ENCODE measurements around the gene MAP2K7. TPM values are rescaled to one million over a fixed set of nuclear protein-coding genes. Genes with fewer than 3 reads are reported as not detected.

Gene MAP2K7
- polyA plus RNA-seq, 1 donor (not counting 4 experiments of a cell fraction or from before 2014, with no cell fraction given) = 8.4 TPM

- H2AFZ ChIP-seq (ENCODE audit: control insufficient read depth, low read length) = no peak overlapping the region
- dilution Hi-C loops (cut with MboI; ENCODE audit: extremely low pct_ligation_motif_present, low sequenced_read_pairs) = no loop called here
Measured at GRCh38 chr19:7962644-7963268, 59.1 kb downstream of the MAP2K7 start.

GRCh38 chr19:7963566-7963965 is 59.9 kb downstream of the MAP2K7 start:
- no peak overlapping the region for H3K4me2 ChIP-seq (ENCODE audit: control insufficient read depth, extremely low read depth, insufficient read depth, low read depth, low read length)
- H3K9me3 ChIP-seq (ENCODE audit: control insufficient read depth, low read depth, low read length) = no peaks in the 10 kb centered on the region
- no peaks in the 10 kb centered on the region for H3K27me3 ChIP-seq (ENCODE audit: control insufficient read depth, extremely low read depth, insufficient read depth, low read length)
- no peaks in the 10 kb centered on the region for H3K79me2 ChIP-seq (ENCODE audit: control insufficient read depth, insufficient read depth, low read length)
- no peak overlapping the region for H2AFZ ChIP-seq (ENCODE audit: control insufficient read depth, low read length)
- no peak overlapping the region for H3K9ac ChIP-seq (ENCODE audit: control insufficient read depth, extremely low read depth, insufficient read depth, low read length)
- no peaks in the 10 kb centered on the region for H3K9me1 ChIP-seq (ENCODE audit: control insufficient read depth, extremely low read depth, insufficient read depth, low read length)
- FAIRE-seq (no peak), DNase-seq (ENCODE audit: low read depth, low spot score) (no peak)
- TF ChIP-seq EZH2 (IDR thresholded peaks at IDR 0.05; ENCODE audit: low read length) = no peak
- TF ChIP-seq, protein P1, sequence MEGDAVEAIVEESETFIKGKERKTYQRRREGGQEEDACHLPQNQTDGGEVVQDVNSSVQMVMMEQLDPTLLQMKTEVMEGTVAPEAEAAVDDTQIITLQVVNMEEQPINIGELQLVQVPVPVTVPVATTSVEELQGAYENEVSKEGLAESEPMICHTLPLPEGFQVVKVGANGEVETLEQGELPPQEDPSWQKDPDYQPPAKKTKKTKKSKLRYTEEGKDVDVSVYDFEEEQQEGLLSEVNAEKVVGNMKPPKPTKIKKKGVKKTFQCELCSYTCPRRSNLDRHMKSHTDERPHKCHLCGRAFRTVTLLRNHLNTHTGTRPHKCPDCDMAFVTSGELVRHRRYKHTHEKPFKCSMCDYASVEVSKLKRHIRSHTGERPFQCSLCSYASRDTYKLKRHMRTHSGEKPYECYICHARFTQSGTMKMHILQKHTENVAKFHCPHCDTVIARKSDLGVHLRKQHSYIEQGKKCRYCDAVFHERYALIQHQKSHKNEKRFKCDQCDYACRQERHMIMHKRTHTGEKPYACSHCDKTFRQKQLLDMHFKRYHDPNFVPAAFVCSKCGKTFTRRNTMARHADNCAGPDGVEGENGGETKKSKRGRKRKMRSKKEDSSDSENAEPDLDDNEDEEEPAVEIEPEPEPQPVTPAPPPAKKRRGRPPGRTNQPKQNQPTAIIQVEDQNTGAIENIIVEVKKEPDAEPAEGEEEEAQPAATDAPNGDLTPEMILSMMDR (optimal IDR thresholded peaks at IDR 0.05 in 1 of 3, IDR thresholded peaks at IDR 0.05 in 1 of 3, conservative IDR thresholded peaks at IDR 0.05 in 1 of 3; ENCODE audit: extremely low read depth in 1 of 3, insufficient read depth in 2 of 3, low read length in 3 of 3) = no peak
- peaks cover 20 to 27% of the 10 kb centered on the region in 2 experiments for H3K36me3 ChIP-seq (ENCODE audit: control insufficient read depth in 2 of 2, extremely low read depth in 1 of 2, insufficient read depth in 2 of 2, low read length in 2 of 2)
- no peaks in the 10 kb centered on the region for H3K4me1 ChIP-seq (ENCODE audit: control insufficient read depth, extremely low read depth, insufficient read depth, low read length)
- no peaks in the 10 kb centered on the region for H4K20me1 ChIP-seq (ENCODE audit: control insufficient read depth, extremely low read depth, insufficient read depth, low read length)
- no peak overlapping the region for H3K27ac ChIP-seq (ENCODE audit: control insufficient read depth, insufficient read depth, low read length)
- dilution Hi-C loops (cut with MboI; ENCODE audit: extremely low pct_ligation_motif_present, low sequenced_read_pairs) = no loop called here
- no peak overlapping the region for H3K4me3 ChIP-seq (ENCODE audit: control insufficient read depth in 2 of 3, extremely low read depth in 1 of 3, insufficient read depth in 2 of 3, low read depth in 1 of 3, low read length in 3 of 3)

More at GRCh38 chr19:7962644-7963268, 59.1 kb downstream of the MAP2K7 start:
- H3K4me2 ChIP-seq (ENCODE audit: control insufficient read depth, extremely low read depth, insufficient read depth, low read depth, low read length) = no peak overlapping the region
- TF ChIP-seq, protein P1 (optimal IDR thresholded peaks at IDR 0.05 in 1 of 3, IDR thresholded peaks at IDR 0.05 in 1 of 3, conservative IDR thresholded peaks at IDR 0.05 in 1 of 3; ENCODE audit: extremely low read depth in 1 of 3, insufficient read depth in 2 of 3, low read length in 3 of 3) = no peak
- no peak for TF ChIP-seq EZH2 (IDR thresholded peaks at IDR 0.05; ENCODE audit: low read length)
- DNase-seq (ENCODE audit: low read depth, low spot score) (no peak), FAIRE-seq (no peak)
- no peak overlapping the region for H3K4me3 ChIP-seq (ENCODE audit: control insufficient read depth in 2 of 3, extremely low read depth in 1 of 3, insufficient read depth in 2 of 3, low read depth in 1 of 3, low read length in 3 of 3)
- peaks cover 21 to 22% of the 10 kb centered on the region in 2 experiments for H3K36me3 ChIP-seq (ENCODE audit: control insufficient read depth in 2 of 2, extremely low read depth in 1 of 2, insufficient read depth in 2 of 2, low read length in 2 of 2)
- H3K27ac ChIP-seq (ENCODE audit: control insufficient read depth, insufficient read depth, low read length) = no peak overlapping the region
- no peaks in the 10 kb centered on the region for H3K4me1 ChIP-seq (ENCODE audit: control insufficient read depth, extremely low read depth, insufficient read depth, low read length)
- no peaks in the 10 kb centered on the region for H4K20me1 ChIP-seq (ENCODE audit: control insufficient read depth, extremely low read depth, insufficient read depth, low read length)
- no peaks in the 10 kb centered on the region for H3K79me2 ChIP-seq (ENCODE audit: control insufficient read depth, insufficient read depth, low read length)
- H3K27me3 ChIP-seq (ENCODE audit: control insufficient read depth, extremely low read depth, insufficient read depth, low read length) = no peaks in the 10 kb centered on the region
- H3K9ac ChIP-seq (ENCODE audit: control insufficient read depth, extremely low read depth, insufficient read depth, low read length) = no peak overlapping the region
- H3K9me1 ChIP-seq (ENCODE audit: control insufficient read depth, extremely low read depth, insufficient read depth, low read length) = no peaks in the 10 kb centered on the region
- no peaks in the 10 kb centered on the region for H3K9me3 ChIP-seq (ENCODE audit: control insufficient read depth, low read depth, low read length)

Other genes with a start within 250 kb of the MAP2K7 start
- not detected in 3 replicates for gene RETN, start 234.8 kb upstream of the MAP2K7 start, polyA plus RNA-seq
- gene MCEMP1, start 226.8 kb upstream of the MAP2K7 start, polyA plus RNA-seq = 0.09 TPM in 1 of 3 replicates, not detected in the others
- 27.7 to 141 TPM (median 54.8 TPM) in 3 replicates for gene TRAPPC5, start 223.0 kb upstream of the MAP2K7 start, polyA plus RNA-seq
- 0.14 TPM in 1 of 3 replicates, not detected in the others for gene FCER2, start 201.7 kb upstream of the MAP2K7 start, polyA plus RNA-seq
- gene CLEC4G, start 171.8 kb upstream of the MAP2K7 start, polyA plus RNA-seq = not detected in 3 replicates
- gene CD209, start 156.3 kb upstream of the MAP2K7 start, polyA plus RNA-seq = not detected in 3 replicates
- 0.03 TPM in 1 of 3 replicates, not detected in the others for gene CLEC4M, start 140.6 kb upstream of the MAP2K7 start, polyA plus RNA-seq
- gene EVI5L, start 73.7 kb upstream of the MAP2K7 start, polyA plus RNA-seq = 7.5 to 14.8 TPM (median 8.5 TPM) in 3 replicates
- 0.05 TPM in 2 of 3 replicates, not detected in the other for gene PRR36, start 29.5 kb upstream of the MAP2K7 start, polyA plus RNA-seq
- gene LRRC8E, start 15.4 kb upstream of the MAP2K7 start, polyA plus RNA-seq = 11.5 to 22.2 TPM (median 13.5 TPM) in 3 replicates
- gene TGFBR3L, start 11.0 kb downstream of the MAP2K7 start, polyA plus RNA-seq = 0.28 to 0.72 TPM (median 0.68 TPM) in 3 replicates
- 10.7 to 15.5 TPM (median 10.8 TPM) in 3 replicates for gene SNAPC2, start 16.5 kb downstream of the MAP2K7 start, polyA plus RNA-seq
- gene CTXN1, start 22.3 kb downstream of the MAP2K7 start, polyA plus RNA-seq = 0.41 to 2.1 TPM (median 1.5 TPM) in 3 replicates
- 32.4 to 37.1 TPM (median 34.8 TPM) in 3 replicates for gene TIMM44, start 39.8 kb downstream of the MAP2K7 start, polyA plus RNA-seq
- 32.6 to 96.8 TPM (median 46.9 TPM) in 3 replicates for gene ELAVL1, start 101.8 kb downstream of the MAP2K7 start, polyA plus RNA-seq
- not detected in 3 replicates for gene CCL25, start 148.9 kb downstream of the MAP2K7 start, polyA plus RNA-seq
- gene FBN3, start 245.7 kb downstream of the MAP2K7 start, polyA plus RNA-seq = not detected in 3 replicates